Endodermal cell (in vitro differentiated cells): ENCODE data around the gene ATP10B. TPM values are rescaled to one million over a fixed set of nuclear protein-coding genes. Genes with fewer than 3 reads are reported as not detected.

Source experiments
- DNase-seq: peaks from one replicate; pipeline ENCODE4 v3.0.0-alpha.2; 2017
- H3K27ac ChIP-seq: 2 replicates; pipeline ENCODE4 v1.5.1; 2013; ENCODE audit warnings: mild to moderate bottlenecking, low read depth, low read length, moderate library complexity
- H3K27me3 ChIP-seq: 2 replicates; pipeline ENCODE4 v1.6.1; 2013; ENCODE audit warnings: mild to moderate bottlenecking, low read length, moderate library complexity; ENCODE audit not compliant: insufficient read depth, control insufficient read depth, poor library complexity, severe bottlenecking
- H3K36me3 ChIP-seq: 2 replicates; pipeline ENCODE4 v1.7.0; 2013; ENCODE audit warnings: mild to moderate bottlenecking, low read length, moderate library complexity; ENCODE audit not compliant: control insufficient read depth, insufficient read depth
- H3K4me1 ChIP-seq: one replicate; pipeline ENCODE4 v1.7.0; 2013; ENCODE audit warnings: low read length; ENCODE audit not compliant: control insufficient read depth, insufficient read depth
- H3K4me3 ChIP-seq: 2 replicates; pipeline ENCODE4 v1.5.1; 2013; ENCODE audit warnings: mild to moderate bottlenecking, low read length, moderate library complexity
- H3K9ac ChIP-seq: 2 replicates; pipeline ENCODE4 v1.6.1; 2013; ENCODE audit warnings: mild to moderate bottlenecking, low read length, moderate library complexity; ENCODE audit not compliant: poor library complexity, severe bottlenecking; ENCODE audit errors: extremely low read depth
- H3K9me3 ChIP-seq: 2 replicates; pipeline ENCODE4 v1.6.1; 2013; ENCODE audit warnings: mild to moderate bottlenecking, low read length, moderate library complexity; ENCODE audit not compliant: control insufficient read depth
- H3K27ac Mint-ChIP-seq: 2 replicates; pipeline ENCODE4 v1.8.0; 2020; ENCODE audit warnings: mixed read lengths
- H3K27me3 Mint-ChIP-seq: 2 replicates; pipeline ENCODE4 v1.8.0; 2021; ENCODE audit warnings: mild to moderate bottlenecking, mixed read lengths; ENCODE audit not compliant: insufficient read depth
- H3K36me3 Mint-ChIP-seq: 2 replicates; pipeline ENCODE4 v1.8.0; 2020; ENCODE audit warnings: low read depth, mixed read lengths
- H3K4me1 Mint-ChIP-seq: 2 replicates; pipeline ENCODE4 v1.8.0; 2020; ENCODE audit warnings: mixed read lengths
- H3K4me3 Mint-ChIP-seq: 2 replicates; pipeline ENCODE4 v1.8.0; 2020; ENCODE audit warnings: mild to moderate bottlenecking, moderate library complexity, mixed read lengths
- H3K9me3 Mint-ChIP-seq: 2 replicates; pipeline ENCODE4 v1.8.0; 2020; ENCODE audit warnings: mild to moderate bottlenecking, mixed read lengths
- WGBS, 2 experiments: methylation state at CpG; one replicate each; pipeline versions ENCODE4 v1.1.5 to v1.1.7; 2013; ENCODE audit warnings: missing lambda C conversion rate in 2 of 2, mixed read lengths in 1 of 2; ENCODE audit not compliant: insufficient coverage in 1 of 2, insufficient read length in 1 of 2; 5-methylcytosine and 5-hydroxymethylcytosine counted together
- total RNA-seq, 2 donors: library from RNA; stranded (reverse); fragmentation: NEBNext Ultra II Directional in 1 of 2; extraction: Animal tissue kit (Norgen Biotek cat#: 25700) in 1 of 2; gene quantifications; 2 replicates in 1 of 2; 3 replicates in 1 of 2; pipeline ENCODE4 v1.2.1, GENCODE V29; 2021
- TF ChIP-seq, protein P1 (sequence below): fragments of 200-600 bp; sonication (generic); conservative IDR thresholded peaks from 2 replicates; pipeline ENCODE4 v1.5.0; 2021; ENCODE audit warnings: antibody characterized with exemption, mild to moderate bottlenecking

ATP10B gene
- total RNA-seq, 2 donors from 2014 or later = 0.15 to 0.38 TPM

DNA sequence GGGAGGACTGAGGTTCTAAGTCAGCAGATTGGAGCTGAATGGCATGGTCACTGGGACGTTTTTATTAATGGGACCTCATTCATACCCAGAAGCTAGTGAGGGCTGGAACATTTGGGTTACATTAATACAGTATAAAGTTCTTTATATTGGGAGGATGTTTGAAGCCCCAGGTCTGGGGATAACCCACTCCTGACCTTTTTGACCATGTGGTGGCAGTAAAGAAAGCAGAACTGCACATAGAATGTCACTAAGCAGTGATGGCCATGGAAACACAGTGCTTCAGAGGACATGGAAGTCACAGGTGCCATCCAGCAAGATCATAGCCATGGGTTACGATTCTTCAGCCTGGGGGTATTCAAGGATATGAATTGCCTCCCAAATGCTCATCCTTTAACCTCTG lies 176.0 kb downstream of the ATP10B start:
- peaks cover 5% of the 10 kb centered on the region for H3K4me1 Mint-ChIP-seq
- no peak overlapping the region for H3K27ac ChIP-seq
- no peaks in the 10 kb centered on the region for H3K36me3 Mint-ChIP-seq
- H3K27ac Mint-ChIP-seq = no peak overlapping the region
- no peak overlapping the region for H3K4me3 ChIP-seq
- H3K27me3 ChIP-seq = no peaks in the 10 kb centered on the region
- WGBS, 2 experiments = 95 to 100% methylated on average over 1 to 2 of the region's 2 CpGs
- no peaks in the 10 kb centered on the region for H3K36me3 ChIP-seq
- H3K27me3 Mint-ChIP-seq = no peaks in the 10 kb centered on the region
- DNase-seq = no peak
- H3K9ac ChIP-seq = no peak overlapping the region
- H3K9me3 ChIP-seq = no peaks in the 10 kb centered on the region
- H3K4me1 ChIP-seq = no peaks in the 10 kb centered on the region
- H3K4me3 Mint-ChIP-seq = no peak overlapping the region
- TF ChIP-seq, protein P1, sequence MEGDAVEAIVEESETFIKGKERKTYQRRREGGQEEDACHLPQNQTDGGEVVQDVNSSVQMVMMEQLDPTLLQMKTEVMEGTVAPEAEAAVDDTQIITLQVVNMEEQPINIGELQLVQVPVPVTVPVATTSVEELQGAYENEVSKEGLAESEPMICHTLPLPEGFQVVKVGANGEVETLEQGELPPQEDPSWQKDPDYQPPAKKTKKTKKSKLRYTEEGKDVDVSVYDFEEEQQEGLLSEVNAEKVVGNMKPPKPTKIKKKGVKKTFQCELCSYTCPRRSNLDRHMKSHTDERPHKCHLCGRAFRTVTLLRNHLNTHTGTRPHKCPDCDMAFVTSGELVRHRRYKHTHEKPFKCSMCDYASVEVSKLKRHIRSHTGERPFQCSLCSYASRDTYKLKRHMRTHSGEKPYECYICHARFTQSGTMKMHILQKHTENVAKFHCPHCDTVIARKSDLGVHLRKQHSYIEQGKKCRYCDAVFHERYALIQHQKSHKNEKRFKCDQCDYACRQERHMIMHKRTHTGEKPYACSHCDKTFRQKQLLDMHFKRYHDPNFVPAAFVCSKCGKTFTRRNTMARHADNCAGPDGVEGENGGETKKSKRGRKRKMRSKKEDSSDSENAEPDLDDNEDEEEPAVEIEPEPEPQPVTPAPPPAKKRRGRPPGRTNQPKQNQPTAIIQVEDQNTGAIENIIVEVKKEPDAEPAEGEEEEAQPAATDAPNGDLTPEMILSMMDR = peak; percentile 29
- no peaks in the 10 kb centered on the region for H3K9me3 Mint-ChIP-seq

DNA sequence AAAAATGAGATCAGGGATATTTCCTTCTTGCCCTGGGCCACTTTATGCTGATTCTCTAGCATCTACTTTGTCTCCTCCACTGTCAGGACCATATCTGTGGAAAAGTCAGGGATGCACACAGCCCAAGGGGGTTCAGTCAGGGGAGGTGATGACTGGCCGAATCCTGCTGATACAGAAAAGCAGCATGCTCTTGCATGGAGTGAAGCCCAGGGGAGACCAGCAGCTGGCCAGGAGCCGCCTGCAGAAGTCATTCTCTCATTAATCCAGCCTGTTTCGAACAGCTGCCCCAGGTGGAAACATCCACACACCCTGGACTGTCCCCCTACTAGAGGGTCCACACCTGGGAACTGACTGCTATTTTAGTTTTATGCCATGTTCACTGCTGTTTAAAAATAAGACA lies 177.1 kb downstream of the ATP10B start:
- no peak for DNase-seq
- Histone ChIP-seq H3K27ac (no peak overlapping the region), H3K9me3 (no peaks in the 10 kb centered on the region), H3K27me3 (no peaks in the 10 kb centered on the region), H3K36me3 (no peaks in the 10 kb centered on the region), H3K9ac (no peak overlapping the region), H3K4me3 (no peak overlapping the region), H3K4me1 (no peaks in the 10 kb centered on the region)
- Mint-ChIP-seq H3K36me3 (no peaks in the 10 kb centered on the region), H3K4me3 (no peak overlapping the region), H3K27me3 (no peaks in the 10 kb centered on the region), H3K27ac (no peak overlapping the region), H3K4me1 (peaks cover 5% of the 10 kb centered on the region), H3K9me3 (no peaks in the 10 kb centered on the region)
- WGBS, 2 experiments = 90 to 100% methylated on average over 1 to 3 of the region's 3 CpGs
- TF ChIP-seq, protein P1 = no peak

DNA sequence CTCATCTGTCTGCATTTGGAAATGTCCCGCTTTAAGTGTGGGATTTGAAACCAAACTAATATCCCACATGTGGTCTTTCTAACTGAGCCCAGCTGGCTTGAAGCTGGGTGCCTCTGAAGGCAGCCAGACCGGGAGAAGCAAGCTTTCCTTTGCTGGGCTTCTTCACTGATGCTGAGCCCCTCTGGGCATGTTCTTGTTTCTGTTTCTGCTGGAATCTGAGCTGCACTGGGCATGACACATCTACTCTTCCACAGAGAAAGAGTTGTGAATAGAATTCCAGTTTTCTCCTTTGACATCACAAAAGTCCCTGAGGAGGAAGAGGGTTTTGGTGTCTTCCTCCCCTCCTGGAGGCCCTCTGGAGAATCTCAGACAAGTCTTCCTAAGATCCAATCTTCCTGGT lies 179.5 kb downstream of the ATP10B start:
- no peaks in the 10 kb centered on the region for H3K36me3 ChIP-seq
- Mint-ChIP-seq H3K36me3 (no peaks in the 10 kb centered on the region), H3K27ac (no peak overlapping the region), H3K27me3 (no peaks in the 10 kb centered on the region), H3K4me3 (no peak overlapping the region), H3K4me1 (peaks cover 5% of the 10 kb centered on the region), H3K9me3 (no peaks in the 10 kb centered on the region)
- H3K27me3 ChIP-seq = no peaks in the 10 kb centered on the region
- no peak for DNase-seq
- no peaks in the 10 kb centered on the region for H3K4me1 ChIP-seq
- no peak overlapping the region for H3K9ac ChIP-seq
- 0 to 3% methylated on average over 2 of the region's 2 CpGs for WGBS, 2 experiments
- H3K9me3 ChIP-seq = no peaks in the 10 kb centered on the region
- no peak overlapping the region for H3K4me3 ChIP-seq
- no peak overlapping the region for H3K27ac ChIP-seq
- TF ChIP-seq, protein P1 = no peak
